WI38 (cell line): ENCODE measurements around the gene MTHFD1.

Source experiments
- H3K4me3 ChIP-seq: 2 replicates; pipeline ENCODE4 v1.5.1; 2011; ENCODE audit warnings: low read depth, mild to moderate bottlenecking, control low read depth, low read length
- CTCF ChIP-seq: IDR thresholded peaks from 2 replicates; pipeline ENCODE4 v1.5.1; 2012; ENCODE audit warnings: low read depth, mild to moderate bottlenecking, control low read depth, low read length

MTHFD1 gene

GRCh38 chr14:64387782-64388532 lies at the start of gene MTHFD1:
TSS of gene MTHFD1 (plus strand) at chr14:64388353. CDS start at chr14:64388428, 75 bp downstream.
- no peak for TF ChIP-seq CTCF

GRCh38 chr14:64338616-64339316 lies 49.4 kb upstream of the MTHFD1 start:
- TF ChIP-seq CTCF, result no peak
- peak overlapping the region; percentile 71 for H3K4me3 ChIP-seq

More at GRCh38 chr14:64387782-64388532, at the start of gene MTHFD1:
- peak within 1 kb of the TSS; percentile 83 for H3K4me3 ChIP-seq

- H3K4me3 ChIP-seq, result no peak overlapping the region
- TF ChIP-seq CTCF, result no peak
Observed at GRCh38 chr14:64340560-64341196, 47.5 kb upstream of the MTHFD1 start.

- no peak for TF ChIP-seq CTCF
- H3K4me3 ChIP-seq, result no peak overlapping the region
Observed at GRCh38 chr14:64347748-64348147, 40.4 kb upstream of the MTHFD1 start.

- TF ChIP-seq CTCF, result no peak
- H3K4me3 ChIP-seq, result no peak overlapping the region
Observed at GRCh38 chr14:64349741-64350490, 38.2 kb upstream of the MTHFD1 start.

- no peak for TF ChIP-seq CTCF
- H3K4me3 ChIP-seq, result no peak overlapping the region
Observed at GRCh38 chr14:64363265-64363846, 24.8 kb upstream of the MTHFD1 start.
